ENCODE measurements around the gene METTL16.

Gene METTL16

GRCh38 chr17:2395258-2396181 is 116.2 kb downstream of the METTL16 start:
- peak; percentile 53 for DNase-seq (ENCODE audit: low spot score)

DNA sequence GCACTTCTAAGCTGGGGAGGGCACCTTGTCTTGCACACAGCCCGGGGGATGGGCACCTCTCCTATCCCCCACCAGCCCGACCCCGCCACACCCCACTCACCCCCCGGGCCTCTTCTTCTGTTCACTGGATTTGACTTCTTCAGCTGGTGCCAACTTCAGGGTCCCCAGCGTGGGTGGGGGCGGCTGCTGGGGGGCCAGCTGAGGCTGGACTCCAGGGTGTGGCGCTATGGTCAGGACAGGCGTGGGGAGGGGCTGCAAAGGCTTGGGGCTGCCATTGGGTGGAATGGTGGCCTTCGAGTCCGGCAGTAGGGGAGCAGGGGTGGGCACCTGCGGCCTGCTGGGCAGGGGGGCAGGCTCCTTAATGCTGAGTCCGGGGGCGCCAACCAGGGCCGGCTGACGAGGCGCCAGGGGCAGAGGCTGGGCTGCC is 116.9 kb downstream of the METTL16 start:
- no peak for DNase-seq (ENCODE audit: low spot score)

- no peak for DNase-seq (ENCODE audit: low spot score)
Observed at GRCh38 chr17:2393954-2394749, 117.5 kb downstream of the METTL16 start.

- DNase-seq (ENCODE audit: low spot score) = peak; percentile 94
Observed at GRCh38 chr17:2393174-2393953, 118.3 kb downstream of the METTL16 start.

DNA sequence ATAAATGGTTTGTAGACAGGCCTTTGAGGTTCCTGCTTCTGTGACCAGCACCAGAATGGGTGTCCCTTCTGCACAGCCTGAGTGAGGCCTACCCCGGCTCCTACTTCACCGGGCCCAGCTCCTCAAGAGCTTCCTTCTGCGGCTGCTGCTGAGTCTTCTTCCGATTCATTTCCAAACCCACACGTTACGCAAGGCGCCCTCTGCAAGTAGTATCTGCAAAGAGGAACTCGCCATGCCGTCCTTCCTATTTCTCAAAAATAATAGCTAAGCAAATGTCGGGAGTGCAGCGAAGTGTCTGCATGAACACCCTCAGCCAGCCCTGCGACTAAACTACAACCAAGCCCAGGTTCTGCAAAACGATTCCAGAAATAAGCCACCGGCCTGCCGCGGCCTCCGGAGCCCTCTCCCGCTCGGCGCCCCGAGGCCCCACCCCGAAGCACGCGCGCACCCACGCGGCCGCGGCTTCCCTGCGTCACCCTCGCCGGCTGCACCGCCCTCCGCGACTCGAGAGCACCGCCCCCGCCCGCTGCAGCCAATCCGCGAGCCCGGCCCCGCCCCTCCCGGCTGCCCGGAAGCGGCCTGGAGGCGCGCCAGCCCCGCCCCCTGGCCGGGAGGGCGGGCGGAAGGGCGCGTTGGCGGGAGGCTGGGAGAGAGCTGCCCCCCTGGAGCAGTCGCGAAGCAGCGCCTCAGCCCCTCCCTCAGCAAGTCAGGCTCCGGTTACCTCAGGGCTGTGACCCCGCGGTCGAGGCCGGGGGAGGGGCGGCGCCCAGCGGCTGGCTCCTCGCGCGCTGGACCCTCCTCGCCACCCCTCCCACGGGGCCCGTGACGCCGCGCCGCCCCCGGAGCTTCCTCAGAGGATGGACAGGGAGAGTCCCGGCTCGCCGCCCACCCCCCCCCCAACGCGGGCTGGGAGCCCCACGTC is 119.2 kb downstream of the METTL16 start:
- DNase-seq (ENCODE audit: low spot score) = peak; percentile 91

- DNase-seq (ENCODE audit: low spot score) = no peak
Observed at GRCh38 chr17:2391597-2392251, 120.0 kb downstream of the METTL16 start.

- no peak for DNase-seq (ENCODE audit: low spot score)
Observed at GRCh38 chr17:2390199-2390836, 121.4 kb downstream of the METTL16 start.

DNA sequence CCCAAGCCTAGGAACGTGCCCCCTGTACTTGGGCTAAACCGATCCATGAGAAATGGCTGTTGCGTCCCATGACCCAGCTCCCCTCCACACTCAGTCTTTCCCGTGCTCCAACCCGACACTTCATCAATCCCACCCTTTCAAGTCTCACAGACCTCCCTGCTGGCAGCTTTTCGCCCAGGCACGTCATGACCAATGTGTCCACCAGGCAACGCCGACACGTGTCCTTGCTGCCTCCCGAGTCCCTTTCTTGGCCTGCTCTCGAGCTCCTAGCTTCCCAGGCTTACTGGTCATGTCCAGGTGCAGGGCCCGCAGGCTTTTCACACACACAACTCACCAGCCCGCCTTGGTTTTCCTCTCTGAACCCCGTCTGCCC is 123.0 kb downstream of the METTL16 start:
- DNase-seq (ENCODE audit: low spot score) = no peak

DNA sequence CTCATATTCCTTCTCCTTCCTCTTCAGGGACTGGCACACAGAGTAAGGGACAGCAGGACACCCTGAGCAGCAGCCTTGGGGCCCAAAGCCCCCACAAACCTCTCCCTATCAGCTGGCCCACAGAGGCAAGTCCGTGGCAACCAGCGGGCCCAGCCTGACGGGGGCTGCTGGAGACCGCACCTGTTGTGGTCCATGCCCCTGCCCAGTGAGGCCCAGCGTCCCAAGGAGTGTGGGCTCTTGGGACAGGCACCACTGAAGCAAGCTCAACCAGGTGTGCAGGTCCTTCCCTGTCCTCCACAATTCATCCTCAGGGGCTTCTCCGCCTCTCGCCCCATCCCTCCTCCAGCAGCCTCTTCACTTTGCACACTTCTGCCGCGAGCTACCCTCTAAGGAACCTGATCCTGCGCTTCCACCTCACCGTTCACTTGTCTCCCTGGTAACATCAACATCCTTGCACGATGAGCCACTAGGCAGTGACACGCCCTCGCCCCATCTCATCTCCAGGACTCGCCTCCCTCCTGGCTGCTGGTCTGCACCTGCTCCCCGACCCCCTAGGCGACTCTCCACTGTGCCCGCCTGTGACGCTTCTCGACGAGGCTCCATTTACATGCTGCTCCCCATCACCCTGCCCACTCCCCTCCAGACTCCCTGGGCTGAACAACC is 123.5 kb downstream of the METTL16 start:
- no peak for DNase-seq (ENCODE audit: low spot score)

DNA sequence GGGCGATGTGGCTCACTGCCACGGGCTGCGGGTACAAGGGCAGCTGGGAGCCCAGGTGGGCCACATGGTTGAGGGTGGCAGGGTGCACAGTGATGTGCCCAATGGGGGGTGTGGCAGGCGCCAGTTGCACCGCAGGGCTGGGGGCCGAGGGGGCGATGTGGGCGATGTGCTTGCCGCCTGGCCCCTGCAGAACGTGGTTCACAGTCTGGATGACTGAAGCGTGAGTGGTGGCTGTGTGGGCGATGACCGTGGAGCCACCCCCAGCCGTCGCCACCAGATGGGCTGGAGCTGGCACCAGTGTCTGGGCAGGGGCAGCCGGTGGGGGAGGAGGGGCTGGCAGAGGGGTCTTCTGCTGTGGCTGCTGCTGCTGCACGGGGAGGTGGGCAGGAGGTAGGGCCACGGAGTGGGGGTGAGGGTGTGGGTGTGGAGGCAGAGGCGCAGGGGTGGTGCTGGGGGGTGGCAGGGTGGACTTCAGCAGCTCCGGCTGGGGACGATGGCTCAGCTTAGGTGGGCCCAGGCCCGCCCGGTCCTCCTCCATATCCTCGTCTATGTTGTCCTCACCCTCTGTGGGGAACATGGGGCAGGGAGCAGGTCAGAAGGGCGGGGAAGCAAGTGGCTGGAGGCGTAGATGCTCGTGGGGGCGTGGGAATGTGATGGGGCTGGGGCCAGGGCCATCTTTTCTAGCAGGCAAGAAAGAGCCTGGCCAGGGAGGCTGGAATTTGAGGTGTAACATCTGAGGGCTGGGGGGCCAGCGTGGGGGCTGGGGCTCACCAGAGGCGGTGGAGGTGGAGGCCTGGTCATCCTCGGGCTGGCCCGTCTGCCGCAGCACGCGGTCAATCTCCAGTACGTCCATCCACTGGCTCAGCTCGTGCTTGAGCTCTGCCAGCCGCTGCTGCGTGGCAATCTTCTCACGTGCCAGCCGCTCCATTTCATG is 124.3 kb downstream of the METTL16 start:
- no peak for DNase-seq (ENCODE audit: low spot score)

GRCh38 chr17:2386400-2387085 is 125.1 kb downstream of the METTL16 start:
- no peak for DNase-seq (ENCODE audit: low spot score)

DNA sequence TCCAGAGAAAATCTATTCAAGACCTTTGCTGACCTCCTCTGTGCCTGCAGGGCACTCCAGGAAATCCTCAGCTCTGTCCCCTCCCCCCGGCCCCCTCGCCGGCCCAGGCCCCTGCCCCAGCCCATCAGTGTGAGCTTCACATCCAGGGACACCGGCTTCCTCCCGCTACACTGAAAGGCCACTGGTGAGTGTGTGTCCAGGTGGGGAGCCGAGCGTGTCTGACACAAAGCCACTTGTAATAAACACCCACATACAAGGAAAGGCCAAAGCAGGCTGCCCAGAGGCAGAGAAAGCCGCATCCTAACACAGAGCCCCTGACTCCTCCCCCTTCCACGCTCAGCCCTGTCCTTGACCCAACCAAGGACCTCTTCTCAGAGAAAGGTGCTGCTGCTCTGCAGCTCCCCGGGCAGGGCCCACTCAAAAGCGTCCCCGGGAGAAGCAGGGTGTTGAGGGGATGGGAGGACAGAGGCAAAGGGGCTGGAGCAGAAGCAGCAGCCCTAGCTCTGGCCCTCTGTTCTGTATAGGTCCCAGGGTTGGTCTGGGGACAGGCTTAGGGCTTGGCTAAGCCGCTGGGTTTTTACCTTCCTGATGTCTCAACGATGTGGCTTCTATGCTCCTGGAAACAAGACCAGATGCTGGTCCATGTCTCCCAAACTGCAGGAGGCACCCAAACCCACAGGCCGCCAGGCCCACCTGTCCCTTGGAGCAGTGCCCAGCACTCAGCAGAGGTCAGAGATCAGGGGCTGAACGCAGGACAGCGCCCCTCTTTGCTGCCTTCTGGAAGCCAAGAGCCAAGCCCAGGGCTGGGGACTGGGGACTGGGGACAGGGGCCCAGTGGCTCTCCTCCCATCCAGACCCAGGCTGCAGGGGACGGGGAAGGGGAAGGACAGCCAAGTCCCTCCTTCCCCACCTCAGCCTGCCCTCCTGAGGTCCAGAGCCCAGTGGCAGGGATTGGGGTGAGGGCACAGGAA is 126.2 kb downstream of the METTL16 start:
- no peak for DNase-seq (ENCODE audit: low spot score)

DNA sequence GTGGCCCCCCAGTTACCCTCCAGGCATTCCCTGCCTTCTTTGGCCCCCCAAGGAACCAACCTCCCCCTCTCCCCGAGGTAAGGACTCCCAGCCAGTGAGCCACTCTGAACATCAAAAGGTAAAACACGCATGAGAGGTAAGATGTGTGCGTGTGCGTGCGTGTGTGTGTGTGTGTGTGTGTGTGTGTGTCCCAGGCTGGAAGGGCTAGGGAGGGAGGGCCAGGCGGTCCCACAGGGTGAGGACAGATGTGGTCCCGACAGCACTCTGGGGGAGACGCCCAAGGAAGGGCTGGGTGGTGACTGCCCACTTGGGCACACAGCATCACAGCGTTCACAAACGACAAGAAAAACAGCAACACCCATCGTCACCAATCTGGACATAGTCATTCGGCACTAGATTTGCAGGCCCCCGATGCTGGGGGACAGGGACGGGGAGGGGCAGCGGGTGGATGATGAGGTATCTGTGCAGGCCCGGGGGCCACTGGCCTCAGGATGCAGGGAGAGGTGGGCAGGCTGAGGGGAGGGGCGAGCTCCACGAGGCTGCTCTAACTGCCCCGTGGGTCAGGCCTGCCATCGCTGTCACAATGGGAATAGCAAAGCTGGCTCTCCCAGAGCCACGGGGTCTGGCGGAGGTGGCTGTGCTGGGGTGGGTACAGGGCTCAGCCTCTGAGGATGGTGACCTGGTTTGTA is 127.1 kb downstream of the METTL16 start:
- no peak for DNase-seq (ENCODE audit: low spot score)

DNA sequence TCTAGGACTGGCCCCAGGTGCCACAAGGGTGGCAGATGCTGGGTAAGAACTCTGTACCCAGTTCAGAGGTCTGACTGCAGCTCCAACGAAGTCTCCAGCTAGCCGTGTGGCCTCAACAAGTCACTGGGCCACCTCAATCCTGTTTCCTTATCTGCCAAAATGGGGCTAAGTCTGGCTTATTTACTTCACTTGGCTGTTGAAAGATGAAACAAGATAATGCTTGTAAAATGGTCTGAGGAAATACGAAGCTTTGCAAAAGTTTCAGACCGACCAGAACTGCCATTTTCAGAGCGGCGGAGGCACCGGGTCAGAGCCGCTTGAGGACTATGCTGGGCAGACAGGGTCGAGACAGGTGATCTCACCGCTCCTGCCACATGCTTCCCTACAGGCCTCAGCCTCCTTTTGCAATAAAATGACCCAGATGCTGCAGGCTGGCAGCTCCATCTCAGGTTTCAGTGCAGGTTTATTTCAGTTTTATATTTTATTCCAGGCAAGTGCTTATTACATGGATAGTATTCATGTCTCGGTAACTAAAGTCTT is 128.0 kb downstream of the METTL16 start:
- no peak for DNase-seq (ENCODE audit: low spot score)

DNA sequence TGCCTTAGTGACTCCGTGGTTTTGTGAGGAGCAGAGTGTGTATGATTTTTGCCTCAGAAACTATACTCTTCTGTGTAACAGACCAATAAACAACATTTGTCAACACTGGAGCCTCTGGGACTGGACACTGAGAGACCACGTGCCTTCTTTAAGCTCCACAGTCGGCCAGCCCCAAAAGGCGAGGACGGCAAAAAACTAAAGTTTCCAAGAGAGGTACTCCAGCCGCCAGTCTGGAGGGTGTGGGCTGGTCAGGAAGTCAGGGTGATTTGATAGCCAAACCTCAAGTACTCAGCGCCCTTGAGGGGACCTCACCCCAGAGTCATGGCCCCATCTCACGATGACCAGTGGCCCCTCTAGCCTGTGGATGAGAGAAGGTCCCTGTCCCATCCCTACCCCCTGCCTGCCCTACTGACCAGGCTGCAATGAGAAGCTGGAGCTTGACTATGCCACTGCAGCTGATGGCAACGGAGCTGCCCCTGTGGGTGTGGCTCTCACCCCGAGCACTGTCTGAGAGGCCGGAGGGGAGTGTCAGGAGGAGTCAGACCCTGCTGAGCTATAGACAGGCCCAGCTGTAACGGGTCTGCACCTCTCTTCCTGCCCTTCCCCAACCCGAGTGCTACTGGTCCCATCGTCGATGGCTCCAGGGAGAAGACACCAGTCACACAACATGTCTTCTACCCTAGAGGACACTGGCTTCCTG is 130.6 kb downstream of the METTL16 start:
- no peak for DNase-seq (ENCODE audit: low spot score)

Data from hepatic stellate cell (primary cell).